NOMO-1 treated with dmso at 0.1 percent for 144 hours (cell line): ENCODE measurements around the gene CLDN24.

Experiments
- DNase-seq: peaks from one replicate; lab custom pipeline; 2025; ENCODE audit not compliant: unreplicated experiment; lab: John Stamatoyannopoulos, UW

Gene CLDN24

GRCh38 chr4:183286590-183287308 is 35.5 kb downstream of the CLDN24 start:
- no peak for DNase-seq

- no peak for DNase-seq
These were observed 36.3 kb downstream of the CLDN24 start for GRCh38 chr4:183285886-183286285.

- DNase-seq: no peak
These were observed 37.3 kb downstream of the CLDN24 start for GRCh38 chr4:183284965-183285364.

- DNase-seq: no peak
These were observed 37.9 kb downstream of the CLDN24 start for GRCh38 chr4:183284258-183284785.

DNA sequence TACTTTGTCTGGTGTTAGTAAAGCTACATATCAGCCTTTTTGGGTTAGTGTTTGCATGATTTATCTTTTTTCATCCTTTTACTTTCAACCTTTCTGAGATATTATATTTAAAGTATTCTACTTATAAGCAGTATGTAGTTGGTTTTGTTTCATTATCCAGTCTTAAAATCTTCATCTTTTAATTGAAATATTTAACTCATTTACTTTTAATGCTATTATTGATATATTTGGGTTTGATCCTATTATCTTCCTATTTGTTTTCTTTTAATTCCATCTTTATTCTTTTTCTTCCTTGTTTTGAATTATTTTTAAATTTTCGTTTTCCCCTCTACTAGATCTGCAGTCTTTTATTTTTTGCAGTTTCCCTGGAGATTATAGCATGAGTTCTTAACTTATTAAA is 46.1 kb downstream of the CLDN24 start:
- no peak for DNase-seq

- DNase-seq: no peak
These were observed 49.8 kb downstream of the CLDN24 start for GRCh38 chr4:183272384-183272783.
